Right atrium auricular region (tissue), 2 donors: ENCODE measurements around the gene ENDOU. TPM values are rescaled to one million over a fixed set of nuclear protein-coding genes. Genes with fewer than 3 reads are reported as not detected.

Experiments
- DNase-seq: peaks from one replicate; pipeline ENCODE4 v3.0.0-alpha.2; 2019; ENCODE audit warnings: low spot score
- H3K27ac ChIP-seq, 2 donors: fragments of 200-600 bp; sonication (generic); 1 replicate in 1 of 2; 2 replicates in 1 of 2; pipeline ENCODE4 v1.5.1; 2016 to 2019
- H3K27me3 ChIP-seq, 2 donors: fragments of 200-600 bp; sonication (generic); one replicate each; pipeline versions ENCODE4 v1.5.1 to v1.6.0; 2017 to 2019
- H3K36me3 ChIP-seq: fragments of 200-600 bp; sonication (generic); one replicate; pipeline ENCODE4 v1.5.1; 2016
- H3K4me1 ChIP-seq, 2 donors: fragments of 200-600 bp; sonication (generic); one replicate each; pipeline versions ENCODE4 v1.5.1 to v1.6.0; 2017 to 2019
- H3K4me3 ChIP-seq, 2 donors: fragments of 200-600 bp; sonication (generic); 1 replicate in 1 of 2; 2 replicates in 1 of 2; pipeline ENCODE4 v1.5.1; 2017 to 2019; ENCODE audit warnings: mild to moderate bottlenecking in 1 of 2, moderate library complexity in 1 of 2
- H3K9me3 ChIP-seq, 2 donors: fragments of 200-600 bp; sonication (generic); one replicate each; pipeline ENCODE4 v1.5.1; 2019
- total RNA-seq, 2 donors: library from RNA; depleted of rRNA; stranded (reverse); fragments of >200 nt; gene quantifications; one replicate each; pipeline ENCODE4 v1.1.0, GENCODE V29; 2016
- TF ChIP-seq, protein P1 (sequence below), 2 donors: fragments of 200-600 bp; sonication (generic); IDR thresholded peaks; one replicate each; pipeline ENCODE4 v1.5.1; 2019; ENCODE audit warnings: antibody characterized with exemption in 2 of 2

The ENDOU gene
- total RNA-seq, 2 donors from 2014 or later, result 0.55 to 2.1 TPM

DNA sequence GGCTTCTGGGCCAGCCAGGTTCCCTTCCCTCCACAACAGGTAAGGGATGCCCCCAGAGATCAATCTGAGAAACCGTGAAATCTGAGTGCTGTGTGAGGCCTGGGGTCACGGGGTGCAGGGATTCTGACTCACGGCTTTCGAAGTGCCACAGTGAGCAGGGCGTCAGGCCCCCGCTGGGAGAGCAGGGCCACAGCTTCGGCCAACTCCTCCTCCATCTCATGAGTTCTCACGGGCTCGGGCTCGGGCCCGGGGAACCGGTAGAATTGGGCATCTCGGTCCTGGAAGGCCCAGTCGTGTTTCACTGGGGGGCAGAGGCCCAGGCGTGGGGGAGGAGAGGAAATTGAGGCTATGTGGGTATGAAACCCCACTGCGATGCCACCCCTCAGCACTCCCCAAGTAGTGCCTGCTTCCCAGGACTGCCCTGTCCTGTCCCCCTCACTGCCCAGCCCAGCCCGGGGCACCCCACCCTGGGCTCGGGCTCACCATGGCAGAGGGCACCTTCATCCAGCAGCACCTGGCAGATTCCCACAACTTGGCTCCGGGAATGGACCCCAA, 25.7 kb upstream of the ENDOU start:
- H3K27me3 ChIP-seq, result no peaks in the 10 kb centered on the region
- H3K4me3 ChIP-seq, result no peak overlapping the region
- no peak overlapping the region for H3K27ac ChIP-seq
- peaks cover 0 to 57% of the 10 kb centered on the region in 2 donors for H3K4me1 ChIP-seq
- peaks cover 9% of the 10 kb centered on the region for H3K36me3 ChIP-seq
- no peaks in the 10 kb centered on the region for H3K9me3 ChIP-seq
- DNase-seq, result no peak
- TF ChIP-seq, protein P1, sequence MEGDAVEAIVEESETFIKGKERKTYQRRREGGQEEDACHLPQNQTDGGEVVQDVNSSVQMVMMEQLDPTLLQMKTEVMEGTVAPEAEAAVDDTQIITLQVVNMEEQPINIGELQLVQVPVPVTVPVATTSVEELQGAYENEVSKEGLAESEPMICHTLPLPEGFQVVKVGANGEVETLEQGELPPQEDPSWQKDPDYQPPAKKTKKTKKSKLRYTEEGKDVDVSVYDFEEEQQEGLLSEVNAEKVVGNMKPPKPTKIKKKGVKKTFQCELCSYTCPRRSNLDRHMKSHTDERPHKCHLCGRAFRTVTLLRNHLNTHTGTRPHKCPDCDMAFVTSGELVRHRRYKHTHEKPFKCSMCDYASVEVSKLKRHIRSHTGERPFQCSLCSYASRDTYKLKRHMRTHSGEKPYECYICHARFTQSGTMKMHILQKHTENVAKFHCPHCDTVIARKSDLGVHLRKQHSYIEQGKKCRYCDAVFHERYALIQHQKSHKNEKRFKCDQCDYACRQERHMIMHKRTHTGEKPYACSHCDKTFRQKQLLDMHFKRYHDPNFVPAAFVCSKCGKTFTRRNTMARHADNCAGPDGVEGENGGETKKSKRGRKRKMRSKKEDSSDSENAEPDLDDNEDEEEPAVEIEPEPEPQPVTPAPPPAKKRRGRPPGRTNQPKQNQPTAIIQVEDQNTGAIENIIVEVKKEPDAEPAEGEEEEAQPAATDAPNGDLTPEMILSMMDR (IDR thresholded peaks at IDR 0.05), result no peak

DNA sequence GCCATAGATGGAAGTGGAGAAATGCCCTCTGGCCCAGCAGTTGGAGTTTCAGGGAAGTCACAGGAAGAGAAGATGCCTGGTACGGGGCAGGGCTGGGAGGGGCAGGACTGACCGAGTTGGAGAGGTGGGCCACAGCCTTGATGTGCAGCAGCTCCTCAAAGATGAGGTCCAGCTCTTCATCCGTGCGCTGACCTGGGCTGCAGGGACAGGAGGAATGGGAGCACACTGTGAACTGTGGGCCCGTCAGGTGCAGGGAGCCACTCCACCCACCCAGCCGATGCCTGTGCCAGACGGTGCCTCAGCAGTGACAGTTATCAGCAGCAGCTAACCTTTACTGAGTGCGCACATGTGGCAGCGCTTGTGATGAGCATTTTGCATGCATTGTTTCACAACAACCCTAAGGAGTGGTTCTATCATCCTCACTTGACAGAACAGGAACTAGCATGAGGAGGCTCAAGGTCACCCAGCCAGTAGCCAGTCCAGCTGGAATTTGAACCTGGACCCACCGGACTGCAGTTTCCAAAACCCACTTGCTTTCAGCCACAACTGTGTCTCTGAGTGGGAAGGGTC, 25.0 kb upstream of the ENDOU start:
- TF ChIP-seq, protein P1 (IDR thresholded peaks at IDR 0.05), result no peak
- no peak for DNase-seq
- Histone ChIP-seq H3K9me3 (no peaks in the 10 kb centered on the region), H3K4me1 (peaks cover 0 to 55% of the 10 kb centered on the region in 2 donors), H3K27ac (no peak overlapping the region), H3K36me3 (peaks cover 9% of the 10 kb centered on the region), H3K27me3 (no peaks in the 10 kb centered on the region), H3K4me3 (no peak overlapping the region)

DNA sequence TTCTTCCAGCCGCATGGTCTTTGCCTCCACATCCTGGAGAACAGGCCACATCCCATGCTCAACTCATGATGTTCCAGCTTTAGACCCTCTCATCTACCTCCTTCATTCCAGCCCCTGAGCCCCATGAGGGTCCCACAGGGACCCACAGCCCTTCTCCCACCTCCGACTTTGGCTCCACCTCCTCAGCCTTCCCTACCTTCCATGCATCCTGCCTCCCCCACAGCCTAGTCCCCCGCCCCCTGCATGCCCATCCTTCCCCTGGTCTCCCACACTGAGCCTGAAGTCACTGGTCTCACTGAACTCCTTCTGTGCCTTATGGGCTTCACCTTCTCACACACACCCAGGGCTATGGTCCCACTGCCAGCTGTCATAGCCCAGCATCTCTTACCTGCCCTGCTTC, 23.6 kb upstream of the ENDOU start:
- DNase-seq, result no peak
- peaks cover 9% of the 10 kb centered on the region for H3K36me3 ChIP-seq
- H3K27ac ChIP-seq, result no peak overlapping the region
- H3K4me1 ChIP-seq, result peaks cover 0 to 44% of the 10 kb centered on the region in 2 donors
- H3K27me3 ChIP-seq, result no peaks in the 10 kb centered on the region
- TF ChIP-seq, protein P1 (IDR thresholded peaks at IDR 0.05), result no peak
- H3K4me3 ChIP-seq, result no peak overlapping the region
- no peaks in the 10 kb centered on the region for H3K9me3 ChIP-seq

DNA sequence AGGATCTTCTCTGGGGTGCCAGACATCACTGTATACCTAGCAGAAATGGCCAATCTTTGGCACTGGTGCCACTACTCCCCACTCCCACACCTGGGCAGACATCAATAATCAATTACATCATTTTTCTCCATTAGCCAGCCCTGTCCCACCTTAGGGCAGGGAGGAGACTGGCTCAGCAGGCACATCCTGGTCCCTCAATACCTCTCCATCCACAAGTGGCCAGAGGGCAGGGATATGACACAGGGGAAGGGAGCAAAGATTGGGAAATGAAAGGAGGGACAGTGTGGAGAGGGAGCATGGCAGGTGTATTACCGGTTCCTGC, 23.2 kb upstream of the ENDOU start:
- Histone ChIP-seq H3K4me1 (peaks cover 0 to 39% of the 10 kb centered on the region in 2 donors), H3K27me3 (no peaks in the 10 kb centered on the region), H3K36me3 (peaks cover 9% of the 10 kb centered on the region), H3K27ac (no peak overlapping the region), H3K9me3 (no peaks in the 10 kb centered on the region), H3K4me3 (no peak overlapping the region)
- TF ChIP-seq, protein P1 (IDR thresholded peaks at IDR 0.05), result no peak
- DNase-seq, result no peak

DNA sequence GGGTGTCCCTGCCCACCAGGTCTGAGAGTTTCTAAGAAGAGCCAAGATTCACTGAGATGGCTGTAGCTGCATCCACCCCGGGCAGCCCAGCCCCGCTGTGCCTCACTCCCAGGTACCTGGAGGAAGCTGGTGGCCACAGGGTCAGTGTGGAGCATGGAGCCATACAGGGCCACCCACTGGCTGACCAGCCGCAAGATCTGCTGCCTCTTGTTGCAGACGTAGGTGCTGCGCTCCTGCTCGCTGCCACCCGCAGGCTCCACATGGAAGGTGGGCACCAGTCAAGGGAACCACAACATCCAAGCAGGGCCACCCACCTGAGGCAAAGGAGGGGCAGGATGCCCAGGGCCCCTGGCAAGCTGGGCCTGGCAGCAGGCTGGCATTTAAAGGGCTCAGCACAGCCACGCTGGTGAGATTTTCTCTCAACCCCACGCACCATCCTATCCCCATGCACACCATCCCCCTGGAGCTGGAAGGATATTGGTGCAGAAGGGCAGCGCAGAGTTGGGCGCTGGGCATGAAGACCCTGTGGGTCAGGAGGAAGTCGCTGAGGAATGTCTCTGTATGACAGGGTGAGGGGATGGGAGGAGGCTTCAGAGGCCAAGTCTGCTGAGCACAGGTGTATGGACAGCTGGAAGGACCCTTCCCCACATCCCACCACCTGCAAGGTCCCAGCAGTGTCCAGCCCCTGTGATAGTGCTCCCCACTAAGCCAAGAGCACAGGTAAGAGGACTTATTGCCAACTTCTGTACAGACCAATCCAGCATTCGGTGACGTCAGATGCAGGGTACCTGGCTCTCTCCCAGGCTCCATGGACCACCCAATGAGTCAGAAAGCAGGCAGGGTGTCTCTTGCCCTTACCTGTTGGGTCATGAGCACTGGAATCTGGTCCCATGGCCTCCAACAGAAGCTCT, 22.6 kb upstream of the ENDOU start:
- H3K36me3 ChIP-seq, result peaks cover 9% of the 10 kb centered on the region
- TF ChIP-seq, protein P1 (IDR thresholded peaks at IDR 0.05), result no peak
- H3K27ac ChIP-seq, result no peak overlapping the region

More for the DNA sequence above, 22.6 kb upstream of the ENDOU start:
- Histone ChIP-seq H3K4me3 (no peak overlapping the region), H3K9me3 (no peaks in the 10 kb centered on the region), H3K27me3 (no peaks in the 10 kb centered on the region), H3K4me1 (peaks cover 0 to 33% of the 10 kb centered on the region in 2 donors)
- DNase-seq, result no peak
